Colon (tissue), 2 donors: Measurements from ENCODE around the gene SERPINB2.
"Not testable (repeated sequence)": the region's sequence is repeated elsewhere in the genome, so short reads cannot be mapped to it uniquely, and the experiment has no call there.

Experiments used
- FAIRE-seq: peaks from 2 replicates; lab custom pipeline; 2012; peaks lifted over from hg19 to GRCh38; lab: Jason Lieb, UNC
- donor health status: control.
- donor health status: control.

SERPINB2 gene

GRCh38 chr18:63889626-63890025 lies 2.1 kb downstream of the SERPINB2 start:
- no peak for FAIRE-seq

GRCh38 chr18:63890237-63890949 lies 2.9 kb downstream of the SERPINB2 start:
- FAIRE-seq, result no peak

- no peak for FAIRE-seq
These were observed 3.4 kb downstream of the SERPINB2 start for GRCh38 chr18:63890950-63891304.

- no peak for FAIRE-seq
These were observed 5.1 kb downstream of the SERPINB2 start for GRCh38 chr18:63892566-63892965.

- no peak for FAIRE-seq
These were observed 6.7 kb downstream of the SERPINB2 start for GRCh38 chr18:63894106-63894772.

GRCh38 chr18:63895190-63895589 lies 7.7 kb downstream of the SERPINB2 start:
- no peak for FAIRE-seq

GRCh38 chr18:63897072-63897471 lies 9.6 kb downstream of the SERPINB2 start:
- no peak for FAIRE-seq

GRCh38 chr18:63899206-63899605 lies 11.7 kb downstream of the SERPINB2 start:
- FAIRE-seq, result no peak

- FAIRE-seq, result no peak
These were observed 16.5 kb downstream of the SERPINB2 start for GRCh38 chr18:63903851-63904570.

- FAIRE-seq, result no peak
These were observed 17.2 kb downstream of the SERPINB2 start for GRCh38 chr18:63904694-63905093.

GRCh38 chr18:63905361-63905760 lies 17.9 kb downstream of the SERPINB2 start:
- no peak for FAIRE-seq

GRCh38 chr18:63906056-63906455 lies 18.6 kb downstream of the SERPINB2 start:
- no peak for FAIRE-seq

GRCh38 chr18:63907664-63908063 lies 20.2 kb downstream of the SERPINB2 start, which contains the start of gene SERPINB10:
Gene SERPINB10, plus strand, starts transcription at chr18:63907958. Its CDS starts 7,553 bp downstream, at chr18:63915511.
- no peak for FAIRE-seq

GRCh38 chr18:63908858-63909257 lies 21.4 kb downstream of the SERPINB2 start:
- FAIRE-seq, result no peak

GRCh38 chr18:63909870-63910269 lies 22.4 kb downstream of the SERPINB2 start:
- FAIRE-seq, result no peak

GRCh38 chr18:63917817-63918216 lies 30.3 kb downstream of the SERPINB2 start:
- FAIRE-seq, result no peak

GRCh38 chr18:63922049-63922448 lies 34.5 kb downstream of the SERPINB2 start:
- FAIRE-seq, result no peak

GRCh38 chr18:63924551-63924950 lies 37.0 kb downstream of the SERPINB2 start:
- no peak for FAIRE-seq

- no peak for FAIRE-seq
These were observed 40.8 kb downstream of the SERPINB2 start for GRCh38 chr18:63928331-63928730.

- FAIRE-seq, result not testable (repeated sequence)
These were observed 41.9 kb downstream of the SERPINB2 start for GRCh38 chr18:63929369-63929768.

- FAIRE-seq, result no peak
These were observed 43.4 kb downstream of the SERPINB2 start for GRCh38 chr18:63930773-63931354.

GRCh38 chr18:63936156-63936931 lies 48.8 kb downstream of the SERPINB2 start:
- FAIRE-seq, result no peak
